ENCODE data around the gene APOBEC2. TPM values are rescaled to one million over a fixed set of nuclear protein-coding genes. Genes with fewer than 3 reads are reported as not detected.
A peak's percentile ranks its signal among the peaks of the same experiment; 100 is the strongest.

Gene APOBEC2
- total and polyA plus RNA-seq, 2 of the 13 experiments (the other 11 are each of a cell fraction or from before 2014, with no cell fraction given): 0.09 TPM; not detected in 1

DNA sequence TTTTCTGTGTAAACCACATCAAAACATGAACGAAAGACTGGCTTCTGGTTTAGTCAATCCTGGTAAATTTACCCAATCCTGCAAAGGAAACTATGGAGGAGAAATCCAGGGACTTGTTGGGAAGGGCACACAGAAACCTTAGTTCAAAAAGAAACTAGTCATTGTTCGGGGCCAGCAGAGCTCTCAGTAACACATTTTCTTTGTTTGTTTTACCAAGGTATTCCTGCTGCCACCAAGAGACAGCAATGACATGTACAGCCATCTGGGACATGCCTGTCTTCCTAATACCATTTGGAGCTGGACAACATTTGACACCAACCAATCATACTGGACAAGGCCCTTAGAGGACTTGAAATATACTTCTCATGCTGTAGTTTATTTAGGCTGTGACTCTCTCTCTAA lies 10.9 kb downstream of the APOBEC2 start (continued):
- TF ChIP-seq ZNF589 (CRISPR knock-in tag; conservative IDR thresholded peaks at IDR 0.05): no peak
- 0 out of 2 replicates have a peak, but pooled peaks have one; percentile 8 for TF ChIP-seq RAD21 (CRISPR knock-in tag; IDR thresholded peaks at IDR 0.05)
- TF ChIP-seq ZNF264 (CRISPR knock-in tag; IDR thresholded peaks at IDR 0.05): peak; percentile 56; the same call in 1 of the 2 replicates
- TF ChIP-seq ZNF124 (CRISPR knock-in tag; IDR thresholded peaks at IDR 0.05): peak; percentile 100
- TF ChIP-seq, protein P1, sequence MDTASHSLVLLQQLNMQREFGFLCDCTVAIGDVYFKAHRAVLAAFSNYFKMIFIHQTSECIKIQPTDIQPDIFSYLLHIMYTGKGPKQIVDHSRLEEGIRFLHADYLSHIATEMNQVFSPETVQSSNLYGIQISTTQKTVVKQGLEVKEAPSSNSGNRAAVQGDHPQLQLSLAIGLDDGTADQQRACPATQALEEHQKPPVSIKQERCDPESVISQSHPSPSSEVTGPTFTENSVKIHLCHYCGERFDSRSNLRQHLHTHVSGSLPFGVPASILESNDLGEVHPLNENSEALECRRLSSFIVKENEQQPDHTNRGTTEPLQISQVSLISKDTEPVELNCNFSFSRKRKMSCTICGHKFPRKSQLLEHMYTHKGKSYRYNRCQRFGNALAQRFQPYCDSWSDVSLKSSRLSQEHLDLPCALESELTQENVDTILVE (CRISPR knock-in tag; IDR thresholded peaks at IDR 0.05): 0 out of 2 replicates have a peak, but pooled peaks have one; percentile 37
- no peak for TF ChIP-seq ZNF180 (CRISPR knock-in tag; IDR thresholded peaks at IDR 0.05; ENCODE audit: borderline replicate concordance, low read depth)
- TF ChIP-seq, protein P2, sequence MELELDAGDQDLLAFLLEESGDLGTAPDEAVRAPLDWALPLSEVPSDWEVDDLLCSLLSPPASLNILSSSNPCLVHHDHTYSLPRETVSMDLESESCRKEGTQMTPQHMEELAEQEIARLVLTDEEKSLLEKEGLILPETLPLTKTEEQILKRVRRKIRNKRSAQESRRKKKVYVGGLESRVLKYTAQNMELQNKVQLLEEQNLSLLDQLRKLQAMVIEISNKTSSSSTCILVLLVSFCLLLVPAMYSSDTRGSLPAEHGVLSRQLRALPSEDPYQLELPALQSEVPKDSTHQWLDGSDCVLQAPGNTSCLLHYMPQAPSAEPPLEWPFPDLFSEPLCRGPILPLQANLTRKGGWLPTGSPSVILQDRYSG (CRISPR knock-in tag; IDR thresholded peaks at IDR 0.05): no peak
- peak; percentile 47; the same call in 1 of the 2 replicates for TF ChIP-seq MED1 (CRISPR knock-in tag; IDR thresholded peaks at IDR 0.05)
- no peak for TF ChIP-seq SOX6 (IDR thresholded peaks at IDR 0.05)
- TF ChIP-seq SOX6 (CRISPR knock-in tag; IDR thresholded peaks at IDR 0.05): peak; percentile 87
- no peak for TF ChIP-seq ZNF33A (CRISPR knock-in tag; IDR thresholded peaks at IDR 0.05; ENCODE audit: borderline replicate concordance)
- no peak for TF ChIP-seq U2AF2 (IDR thresholded peaks at IDR 0.05; ENCODE audit: low read depth, low read length)
- TF ChIP-seq HNF4A (CRISPR knock-in tag; IDR thresholded peaks at IDR 0.05): peak; percentile 53; the same call in 1 of the 2 replicates
- TF ChIP-seq BCL6 (CRISPR knock-in tag; IDR thresholded peaks at IDR 0.05): peak; percentile 73
- peak; percentile 17; the same call in 1 of the 2 replicates for TF ChIP-seq HOXA5 (CRISPR knock-in tag; IDR thresholded peaks at IDR 0.05)
- 0 out of 2 replicates have a peak, but pooled peaks have one; percentile 17 for TF ChIP-seq STAT5B (CRISPR knock-in tag; IDR thresholded peaks at IDR 0.05)
- 0 out of 2 replicates have a peak, but pooled peaks have one; percentile 57 for TF ChIP-seq KMT2B (CRISPR knock-in tag; IDR thresholded peaks at IDR 0.05)
- TF ChIP-seq SMAD3 (CRISPR knock-in tag; IDR thresholded peaks at IDR 0.05): peak; percentile 27; the same call in 1 of the 2 replicates
- TF ChIP-seq POGZ (CRISPR knock-in tag; IDR thresholded peaks at IDR 0.05): 0 out of 2 replicates have a peak, but pooled peaks have one; percentile 27
- no peak for TF ChIP-seq NFATC3 (CRISPR knock-in tag; IDR thresholded peaks at IDR 0.05)
- no peak; the same call in 1 of the 2 replicates for TF ChIP-seq DMAP1 (CRISPR knock-in tag; IDR thresholded peaks at IDR 0.05)
- TF ChIP-seq ZBTB7B (CRISPR knock-in tag; IDR thresholded peaks at IDR 0.05): 0 out of 2 replicates have a peak, but pooled peaks have one; percentile 48
- 0 out of 2 replicates have a peak, but pooled peaks have one; percentile 15 for TF ChIP-seq NAIF1 (CRISPR knock-in tag; IDR thresholded peaks at IDR 0.05; ENCODE audit: borderline replicate concordance)
- TF ChIP-seq ZNF644 (CRISPR knock-in tag; IDR thresholded peaks at IDR 0.05; ENCODE audit: low read depth): peak; percentile 91; the same call in 1 of the 2 replicates
- TF ChIP-seq ZNF20 (CRISPR knock-in tag; IDR thresholded peaks at IDR 0.05): no peak
- TF ChIP-seq ZNF234 (CRISPR knock-in tag; conservative IDR thresholded peaks at IDR 0.05): no peak
- TF ChIP-seq ZNF317 (CRISPR knock-in tag; IDR thresholded peaks at IDR 0.05): peak; percentile 39; the same call in 1 of the 2 replicates
- TF ChIP-seq SUZ12 (IDR thresholded peaks at IDR 0.05; ENCODE audit: low read depth, low read length): no peak
- TF ChIP-seq TBX2 (CRISPR knock-in tag; IDR thresholded peaks at IDR 0.05; ENCODE audit: borderline replicate concordance): peak; percentile 73; the same call in 1 of the 2 replicates
- no peak for TF ChIP-seq CREB1 (IDR thresholded peaks at IDR 0.05)
- TF ChIP-seq CREB1 (CRISPR knock-in tag; IDR thresholded peaks at IDR 0.05): peak; percentile 44; the same call in 1 of the 2 replicates
- TF ChIP-seq, protein P3, sequence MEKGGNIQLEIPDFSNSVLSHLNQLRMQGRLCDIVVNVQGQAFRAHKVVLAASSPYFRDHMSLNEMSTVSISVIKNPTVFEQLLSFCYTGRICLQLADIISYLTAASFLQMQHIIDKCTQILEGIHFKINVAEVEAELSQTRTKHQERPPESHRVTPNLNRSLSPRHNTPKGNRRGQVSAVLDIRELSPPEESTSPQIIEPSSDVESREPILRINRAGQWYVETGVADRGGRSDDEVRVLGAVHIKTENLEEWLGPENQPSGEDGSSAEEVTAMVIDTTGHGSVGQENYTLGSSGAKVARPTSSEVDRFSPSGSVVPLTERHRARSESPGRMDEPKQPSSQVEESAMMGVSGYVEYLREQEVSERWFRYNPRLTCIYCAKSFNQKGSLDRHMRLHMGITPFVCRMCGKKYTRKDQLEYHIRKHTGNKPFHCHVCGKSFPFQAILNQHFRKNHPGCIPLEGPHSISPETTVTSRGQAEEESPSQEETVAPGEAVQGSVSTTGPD (CRISPR knock-in tag; IDR thresholded peaks at IDR 0.05): peak; percentile 77
